Ishikawa (cell line): ENCODE results near the gene LDLRAP1.

ENCODE experiments used
- CEBPB ChIP-seq: IDR thresholded peaks from 2 replicates; pipeline ENCODE4 v1.6.1; 2012
- EP300 ChIP-seq: IDR thresholded peaks from 2 replicates; pipeline ENCODE4 v1.6.1; 2012; ENCODE audit warnings: borderline replicate concordance
- NFIC ChIP-seq: IDR thresholded peaks from 2 replicates; pipeline ENCODE4 v1.6.1; 2012
- TAF1 ChIP-seq: IDR thresholded peaks from 2 replicates; pipeline ENCODE4 v1.6.1; 2012; ENCODE audit warnings: low read depth, mild to moderate bottlenecking
- TEAD4 ChIP-seq: IDR thresholded peaks from 2 replicates; pipeline ENCODE4 v1.6.1; 2012
- ZBTB7A ChIP-seq: IDR thresholded peaks from 2 replicates; pipeline ENCODE4 v1.6.1; 2012; ENCODE audit warnings: low read depth
- TF ChIP-seq, protein P1 (sequence below): IDR thresholded peaks from 2 replicates; pipeline ENCODE4 v1.6.1; 2012
- TF ChIP-seq, protein P2 (sequence below): IDR thresholded peaks from 2 replicates; pipeline ENCODE4 v1.6.1; 2012

DNA sequence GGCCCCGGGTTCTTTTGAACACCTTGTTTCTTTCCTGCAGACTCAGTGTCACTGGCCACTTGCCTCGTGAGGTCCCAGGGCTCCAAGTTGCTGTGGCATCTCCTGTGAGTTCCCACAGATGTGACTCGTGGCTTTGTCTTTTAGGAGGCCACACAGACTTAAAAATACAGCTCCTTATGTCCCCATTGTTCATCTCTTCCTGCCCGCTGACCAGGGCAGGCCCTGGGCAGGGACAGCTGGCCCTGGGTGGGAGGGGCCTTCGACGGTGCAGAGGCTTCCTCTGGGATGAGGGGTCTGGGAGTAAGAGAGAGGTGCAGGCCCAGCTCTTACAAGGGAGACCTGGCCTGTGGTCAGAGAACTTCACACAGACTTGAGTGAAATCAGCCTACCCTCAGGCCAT is 15.6 kb downstream of the LDLRAP1 start:
- TF ChIP-seq TAF1, result no peak
- TF ChIP-seq, protein P1, sequence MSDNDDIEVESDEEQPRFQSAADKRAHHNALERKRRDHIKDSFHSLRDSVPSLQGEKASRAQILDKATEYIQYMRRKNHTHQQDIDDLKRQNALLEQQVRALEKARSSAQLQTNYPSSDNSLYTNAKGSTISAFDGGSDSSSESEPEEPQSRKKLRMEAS, result no peak
- TF ChIP-seq EP300, result no peak
- TF ChIP-seq, protein P2, sequence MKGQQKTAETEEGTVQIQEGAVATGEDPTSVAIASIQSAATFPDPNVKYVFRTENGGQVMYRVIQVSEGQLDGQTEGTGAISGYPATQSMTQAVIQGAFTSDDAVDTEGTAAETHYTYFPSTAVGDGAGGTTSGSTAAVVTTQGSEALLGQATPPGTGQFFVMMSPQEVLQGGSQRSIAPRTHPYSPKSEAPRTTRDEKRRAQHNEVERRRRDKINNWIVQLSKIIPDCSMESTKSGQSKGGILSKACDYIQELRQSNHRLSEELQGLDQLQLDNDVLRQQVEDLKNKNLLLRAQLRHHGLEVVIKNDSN, result no peak
- TF ChIP-seq CEBPB, result no peak
- no peak for TF ChIP-seq ZBTB7A
- TF ChIP-seq TEAD4, result no peak
- TF ChIP-seq NFIC, result no peak
